Measurements from ENCODE around the gene WTAP.

DNA sequence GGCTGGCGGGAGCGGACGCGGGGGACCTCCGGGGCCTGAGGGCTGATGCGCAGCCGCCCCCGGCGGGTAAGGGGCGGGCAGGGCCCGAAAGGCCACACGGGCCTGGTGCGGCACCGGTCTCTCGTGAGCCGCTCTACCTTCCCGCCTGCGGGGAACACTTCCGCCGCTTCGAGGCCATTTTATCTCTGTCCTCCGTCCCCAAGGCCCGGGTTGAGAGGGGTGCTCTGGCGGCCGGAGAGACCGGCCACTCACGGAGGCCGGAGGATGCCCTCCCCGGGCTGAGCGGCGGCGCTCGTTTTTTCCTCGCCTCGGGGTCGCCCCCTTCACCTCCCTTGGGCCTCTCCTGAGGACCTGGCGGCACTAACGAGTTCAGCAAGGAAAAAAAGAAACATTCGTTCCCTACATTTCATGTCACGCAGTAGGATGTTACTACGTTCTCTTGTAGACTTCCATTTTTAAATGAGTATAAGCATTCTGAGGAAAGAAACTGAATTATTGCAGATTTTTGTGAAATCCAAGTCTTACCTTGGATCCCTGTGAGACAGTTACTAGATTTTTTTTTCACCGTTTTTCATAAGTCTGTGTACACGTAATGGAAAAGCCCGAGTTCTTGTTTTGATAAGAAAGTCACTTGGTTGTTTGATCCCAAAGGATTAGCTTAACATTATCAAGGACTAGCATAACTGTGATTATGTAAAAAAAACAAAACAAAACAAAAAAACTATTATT lies 575 bp downstream of the WTAP start:
- TF ChIP-seq, protein P1, sequence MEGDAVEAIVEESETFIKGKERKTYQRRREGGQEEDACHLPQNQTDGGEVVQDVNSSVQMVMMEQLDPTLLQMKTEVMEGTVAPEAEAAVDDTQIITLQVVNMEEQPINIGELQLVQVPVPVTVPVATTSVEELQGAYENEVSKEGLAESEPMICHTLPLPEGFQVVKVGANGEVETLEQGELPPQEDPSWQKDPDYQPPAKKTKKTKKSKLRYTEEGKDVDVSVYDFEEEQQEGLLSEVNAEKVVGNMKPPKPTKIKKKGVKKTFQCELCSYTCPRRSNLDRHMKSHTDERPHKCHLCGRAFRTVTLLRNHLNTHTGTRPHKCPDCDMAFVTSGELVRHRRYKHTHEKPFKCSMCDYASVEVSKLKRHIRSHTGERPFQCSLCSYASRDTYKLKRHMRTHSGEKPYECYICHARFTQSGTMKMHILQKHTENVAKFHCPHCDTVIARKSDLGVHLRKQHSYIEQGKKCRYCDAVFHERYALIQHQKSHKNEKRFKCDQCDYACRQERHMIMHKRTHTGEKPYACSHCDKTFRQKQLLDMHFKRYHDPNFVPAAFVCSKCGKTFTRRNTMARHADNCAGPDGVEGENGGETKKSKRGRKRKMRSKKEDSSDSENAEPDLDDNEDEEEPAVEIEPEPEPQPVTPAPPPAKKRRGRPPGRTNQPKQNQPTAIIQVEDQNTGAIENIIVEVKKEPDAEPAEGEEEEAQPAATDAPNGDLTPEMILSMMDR (IDR thresholded peaks at IDR 0.05; ENCODE audit: low read depth, low read length, missing input control), result no peak
- TF ChIP-seq, protein P2, sequence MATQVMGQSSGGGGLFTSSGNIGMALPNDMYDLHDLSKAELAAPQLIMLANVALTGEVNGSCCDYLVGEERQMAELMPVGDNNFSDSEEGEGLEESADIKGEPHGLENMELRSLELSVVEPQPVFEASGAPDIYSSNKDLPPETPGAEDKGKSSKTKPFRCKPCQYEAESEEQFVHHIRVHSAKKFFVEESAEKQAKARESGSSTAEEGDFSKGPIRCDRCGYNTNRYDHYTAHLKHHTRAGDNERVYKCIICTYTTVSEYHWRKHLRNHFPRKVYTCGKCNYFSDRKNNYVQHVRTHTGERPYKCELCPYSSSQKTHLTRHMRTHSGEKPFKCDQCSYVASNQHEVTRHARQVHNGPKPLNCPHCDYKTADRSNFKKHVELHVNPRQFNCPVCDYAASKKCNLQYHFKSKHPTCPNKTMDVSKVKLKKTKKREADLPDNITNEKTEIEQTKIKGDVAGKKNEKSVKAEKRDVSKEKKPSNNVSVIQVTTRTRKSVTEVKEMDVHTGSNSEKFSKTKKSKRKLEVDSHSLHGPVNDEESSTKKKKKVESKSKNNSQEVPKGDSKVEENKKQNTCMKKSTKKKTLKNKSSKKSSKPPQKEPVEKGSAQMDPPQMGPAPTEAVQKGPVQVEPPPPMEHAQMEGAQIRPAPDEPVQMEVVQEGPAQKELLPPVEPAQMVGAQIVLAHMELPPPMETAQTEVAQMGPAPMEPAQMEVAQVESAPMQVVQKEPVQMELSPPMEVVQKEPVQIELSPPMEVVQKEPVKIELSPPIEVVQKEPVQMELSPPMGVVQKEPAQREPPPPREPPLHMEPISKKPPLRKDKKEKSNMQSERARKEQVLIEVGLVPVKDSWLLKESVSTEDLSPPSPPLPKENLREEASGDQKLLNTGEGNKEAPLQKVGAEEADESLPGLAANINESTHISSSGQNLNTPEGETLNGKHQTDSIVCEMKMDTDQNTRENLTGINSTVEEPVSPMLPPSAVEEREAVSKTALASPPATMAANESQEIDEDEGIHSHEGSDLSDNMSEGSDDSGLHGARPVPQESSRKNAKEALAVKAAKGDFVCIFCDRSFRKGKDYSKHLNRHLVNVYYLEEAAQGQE (IDR thresholded peaks at IDR 0.05), result no peak
- TF ChIP-seq, protein P3, sequence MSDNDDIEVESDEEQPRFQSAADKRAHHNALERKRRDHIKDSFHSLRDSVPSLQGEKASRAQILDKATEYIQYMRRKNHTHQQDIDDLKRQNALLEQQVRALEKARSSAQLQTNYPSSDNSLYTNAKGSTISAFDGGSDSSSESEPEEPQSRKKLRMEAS (IDR thresholded peaks at IDR 0.05), result no peak
- TF ChIP-seq RAD21 (IDR thresholded peaks at IDR 0.05), result no peak
- TF ChIP-seq GABPA (IDR thresholded peaks at IDR 0.05 in 1 of 2, conservative IDR thresholded peaks at IDR 0.05 in 1 of 2), result no peak
- TF ChIP-seq YY1 (IDR thresholded peaks at IDR 0.05), result peak; percentile 13
- no peak for TF ChIP-seq SP1 (IDR thresholded peaks at IDR 0.05)
- TF ChIP-seq HNF4A (conservative IDR thresholded peaks at IDR 0.05), result no peak
- TF ChIP-seq, protein P4, sequence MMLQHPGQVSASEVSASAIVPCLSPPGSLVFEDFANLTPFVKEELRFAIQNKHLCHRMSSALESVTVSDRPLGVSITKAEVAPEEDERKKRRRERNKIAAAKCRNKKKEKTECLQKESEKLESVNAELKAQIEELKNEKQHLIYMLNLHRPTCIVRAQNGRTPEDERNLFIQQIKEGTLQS (IDR thresholded peaks at IDR 0.05), result no peak
- TF ChIP-seq JUND (IDR thresholded peaks at IDR 0.05), result no peak
- no peak for TF ChIP-seq NR2F2 (IDR thresholded peaks at IDR 0.05)
- TF ChIP-seq FOXA1 (IDR thresholded peaks at IDR 0.05), result no peak
- TF ChIP-seq HNF4G (IDR thresholded peaks at IDR 0.05), result no peak
- TF ChIP-seq EGR1 (IDR thresholded peaks at IDR 0.05; ENCODE audit: low read depth in 2 of 2), result no peak

Measured in liver (tissue), 3 donors.